ENCODE data around the gene AFF1. TPM values are rescaled to one million over a fixed set of nuclear protein-coding genes. Genes with fewer than 3 reads are reported as not detected.

The AFF1 gene
- total RNA-seq, 1 experiment from 2014 or later: 52.8 TPM

GRCh38 chr4:87052615-87053014 is 117.8 kb downstream of the AFF1 start:
- Histone ChIP-seq H3K9me2 (ENCODE audit: insufficient read depth) (no peaks in the 10 kb centered on the region), H3K27ac (no peak overlapping the region), H3K27me3 (ENCODE audit: insufficient read depth, low read depth) (no peaks in the 10 kb centered on the region), H3K9me3 (ENCODE audit: insufficient read depth, low read depth) (no peaks in the 10 kb centered on the region), H3K4me2 (no peak overlapping the region), H4K20me1 (ENCODE audit: insufficient read depth) (no peaks in the 10 kb centered on the region), H2AFZ (no peak overlapping the region), H3K79me2 (ENCODE audit: low read depth) (no peaks in the 10 kb centered on the region), H3F3A (ENCODE audit: insufficient read depth, low read depth) (no peaks in the 10 kb centered on the region), H3K4me1 (replicated peaks; ENCODE audit: insufficient read depth) (peaks cover 2% of the 10 kb centered on the region; the same call in 1 of the 2 replicates), H3K4me3 (no peak overlapping the region), H3K36me3 (ENCODE audit: low read depth) (no peaks in the 10 kb centered on the region)
- ChIA-PET POLR2A (ENCODE audit: unreplicated experiment) (no interaction called here), CTCF (no interaction called here)
- intact Hi-C loops (cut with micrococcal nuclease; ENCODE audit: unreplicated experiment): no loop called here
- no TSS peak for BruUV-seq (replicated peaks)
- no peak for TF ChIP-seq EZH2 (IDR thresholded peaks at IDR 0.05; ENCODE audit: low read depth)
- TF ChIP-seq CTCF (conservative IDR thresholded peaks at IDR 0.05): no peak
- no peak for DNase-seq

- H3F3A ChIP-seq (ENCODE audit: insufficient read depth, low read depth): no peaks in the 10 kb centered on the region
- H3K4me3 ChIP-seq: no peak overlapping the region
- CTCF ChIA-PET: no interaction called here
- H3K9me3 ChIP-seq (ENCODE audit: insufficient read depth, low read depth): no peaks in the 10 kb centered on the region
- no peaks in the 10 kb centered on the region for H3K9me2 ChIP-seq (ENCODE audit: insufficient read depth)
- intact Hi-C loops (cut with micrococcal nuclease; ENCODE audit: unreplicated experiment): no loop called here
- no peaks in the 10 kb centered on the region for H3K27me3 ChIP-seq (ENCODE audit: insufficient read depth, low read depth)
- no peak for DNase-seq
- H2AFZ ChIP-seq: no peak overlapping the region
- H3K36me3 ChIP-seq (ENCODE audit: low read depth): no peaks in the 10 kb centered on the region
- no TSS peak for BruUV-seq (replicated peaks)
- no peak overlapping the region for H3K4me2 ChIP-seq
- H3K4me1 ChIP-seq (replicated peaks; ENCODE audit: insufficient read depth): peaks cover 8% of the 10 kb centered on the region
- no peak overlapping the region for H3K27ac ChIP-seq
- POLR2A ChIA-PET (ENCODE audit: unreplicated experiment): no interaction called here
- TF ChIP-seq CTCF (conservative IDR thresholded peaks at IDR 0.05) (no peak), EZH2 (IDR thresholded peaks at IDR 0.05; ENCODE audit: low read depth) (no peak)
- no peaks in the 10 kb centered on the region for H4K20me1 ChIP-seq (ENCODE audit: insufficient read depth)
- H3K79me2 ChIP-seq (ENCODE audit: low read depth): no peaks in the 10 kb centered on the region
Measured at GRCh38 chr4:87053176-87053658, 118.4 kb downstream of the AFF1 start.

GRCh38 chr4:87053802-87054767 is 119.3 kb downstream of the AFF1 start:
- Histone ChIP-seq H3K36me3 (ENCODE audit: low read depth) (no peaks in the 10 kb centered on the region), H4K20me1 (ENCODE audit: insufficient read depth) (no peaks in the 10 kb centered on the region), H3K79me2 (ENCODE audit: low read depth) (no peaks in the 10 kb centered on the region), H3K4me3 (no peak overlapping the region), H3K27me3 (ENCODE audit: insufficient read depth, low read depth) (no peaks in the 10 kb centered on the region), H3K4me2 (no peak overlapping the region), H3K27ac (no peak overlapping the region), H2AFZ (no peak overlapping the region), H3F3A (ENCODE audit: insufficient read depth, low read depth) (no peaks in the 10 kb centered on the region), H3K9me3 (ENCODE audit: insufficient read depth, low read depth) (no peaks in the 10 kb centered on the region), H3K4me1 (replicated peaks; ENCODE audit: insufficient read depth) (peaks cover 17% of the 10 kb centered on the region), H3K9me2 (ENCODE audit: insufficient read depth) (no peaks in the 10 kb centered on the region)
- POLR2A ChIA-PET (ENCODE audit: unreplicated experiment): no interaction called here
- DNase-seq: no peak
- intact Hi-C loops (cut with micrococcal nuclease; ENCODE audit: unreplicated experiment): no loop called here
- no peak for TF ChIP-seq CTCF (conservative IDR thresholded peaks at IDR 0.05)
- TF ChIP-seq EZH2 (IDR thresholded peaks at IDR 0.05; ENCODE audit: low read depth): no peak
- CTCF ChIA-PET: no interaction called here
- BruUV-seq (replicated peaks): no TSS peak
